ENCODE results near the gene COA1. TPM values are rescaled to one million over a fixed set of nuclear protein-coding genes. Genes with fewer than 3 reads are reported as not detected.

COA1 gene
- total and polyA plus RNA-seq, 9 of the 15 experiments (the other 6 are each of a cell fraction or from before 2014, with no cell fraction given) = 98.9 to 463 (median 181) TPM

- in situ Hi-C loops (cut with MboI) = no loop called here
- H3K4me1 ChIP-seq (replicated peaks in 1 of 2; ENCODE audit: control insufficient read depth in 2 of 2, insufficient read depth in 2 of 2, low read length in 2 of 2) = no peaks in the 10 kb centered on the region
- peak; percentile 6 for FAIRE-seq
Measured at GRCh38 chr7:43609097-43609496, 120.2 kb downstream of the COA1 start.

More at GRCh38 chr7:43609097-43609496, 120.2 kb downstream of the COA1 start:
- no TSS peak for BruUV-seq (replicated peaks)
- intact Hi-C loops (cut with micrococcal nuclease) = no loop called here
- Histone ChIP-seq H4K20me1 (replicated peaks; ENCODE audit: control insufficient read depth, insufficient read depth, low read length) (no peaks in the 10 kb centered on the region), H3K79me2 (ENCODE audit: control insufficient read depth, insufficient read depth, low read length) (peaks cover 8% of the 10 kb centered on the region; the same call in 1 of the 3 replicates), H3K27ac (ENCODE audit: extremely low read depth, low read depth, low read length) (no peak overlapping the region), H3K36me3 (ENCODE audit: control insufficient read depth, insufficient read depth, low read length) (peaks cover 30% of the 10 kb centered on the region), H3K9ac (ENCODE audit: insufficient read depth in 1 of 2, low read depth in 2 of 2, low read length in 2 of 2) (no peak overlapping the region), H3K4me2 (ENCODE audit: insufficient read depth, low read length) (no peak overlapping the region), H3K9me3 (replicated peaks; ENCODE audit: control insufficient read depth, insufficient read depth, low read depth, low read length) (no peaks in the 10 kb centered on the region), H3K4me3 (no peak overlapping the region), H3K9me1 (ENCODE audit: control insufficient read depth, insufficient read depth, low read length) (no peaks in the 10 kb centered on the region), H2AFZ (ENCODE audit: low read depth, low read length) (no peak overlapping the region), H3K27me3 (ENCODE audit: control insufficient read depth in 2 of 2, insufficient read depth in 2 of 2, low read length in 2 of 2) (no peaks in the 10 kb centered on the region)
- CTCF ChIA-PET (ENCODE audit: low intra/inter-chr PET ratio) = no interaction called here
- DNase-seq (ENCODE audit: extremely low read depth in 1 of 4, low spot score in 3 of 4) = no peak
- TF ChIP-seq REST (IDR thresholded peaks at IDR 0.05; ENCODE audit: borderline replicate concordance) (0 out of 2 replicates have a peak, but pooled peaks have one; percentile 4), REST (CRISPR knock-in tag; IDR thresholded peaks at IDR 0.05; ENCODE audit: low read depth) (no peak), CTCFL (IDR thresholded peaks at IDR 0.05; ENCODE audit: borderline replicate concordance, insufficient read depth, low read depth, low read length, poor library complexity, severe bottlenecking) (no peak)
- WGBS (ENCODE audit: insufficient coverage, low coverage, missing lambda C conversion rate) = 95% methylated on average over 2 of the region's 2 CpGs
- POLR2A ChIA-PET = interaction anchor here (1.1 kb wide), 1 partner anchor 13 kb away, joined by 3 read pairs; no protein-coding TSS in a partner anchor
- ATAC-seq = no peak
